Ascending aorta (tissue), 2 donors: ENCODE measurements around the gene STXBP5. TPM values are rescaled to one million over a fixed set of nuclear protein-coding genes. Genes with fewer than 3 reads are reported as not detected.

Experiments used
- DNase-seq, 2 donors: peaks; one replicate each; pipeline ENCODE4 v3.0.0-alpha.2; 2019; ENCODE audit warnings: low spot score in 2 of 2
- H3K27ac ChIP-seq, 2 donors: fragments of 200-600 bp; sonication (generic); one replicate each; pipeline ENCODE4 v1.5.1; 2016 to 2017; ENCODE audit warnings: mild to moderate bottlenecking in 1 of 2
- H3K27me3 ChIP-seq: fragments of 200-600 bp; sonication (generic); one replicate; pipeline ENCODE4 v1.5.1; 2017
- H3K36me3 ChIP-seq, 2 donors: fragments of 200-600 bp; sonication (generic); one replicate each; pipeline ENCODE4 v1.5.1; 2016
- H3K4me1 ChIP-seq, 2 donors: fragments of 200-600 bp; sonication (generic); one replicate each; pipeline ENCODE4 v1.5.1; 2016 to 2017; ENCODE audit warnings: mild to moderate bottlenecking in 1 of 2
- H3K4me3 ChIP-seq, 2 donors: fragments of 200-600 bp; sonication (generic); one replicate each; pipeline ENCODE4 v1.5.1; 2016 to 2017; ENCODE audit warnings: mild to moderate bottlenecking in 1 of 2
- H3K9me3 ChIP-seq, 2 donors: fragments of 200-600 bp; sonication (generic); one replicate each; pipeline ENCODE4 v1.5.1; 2016
- intact Hi-C: fragments of 100-400 bp; cut with DNase I; formaldehyde crosslinking; loops from one replicate; pipeline ENCODE4 v1.15.1; 2023
- total RNA-seq: library from RNA; depleted of rRNA; stranded (reverse); fragments of >200 nt; gene quantifications from one replicate; pipeline ENCODE4 v1.1.0, GENCODE V29; 2016
- TF ChIP-seq, protein P1 (sequence below), 3 experiments: fragments of 200-600 bp in 2 of 3; fragments of 450-650 bp in 1 of 3; sonication (generic) in 2 of 3; IDR thresholded peaks; one replicate each; pipeline ENCODE4 v1.5.1; 2016 to 2019; ENCODE audit warnings: antibody characterized with exemption in 3 of 3, mild to moderate bottlenecking in 1 of 3, moderate library complexity in 1 of 3

Gene STXBP5
- total RNA-seq, 1 donor from 2014 or later = 13.6 TPM

DNA sequence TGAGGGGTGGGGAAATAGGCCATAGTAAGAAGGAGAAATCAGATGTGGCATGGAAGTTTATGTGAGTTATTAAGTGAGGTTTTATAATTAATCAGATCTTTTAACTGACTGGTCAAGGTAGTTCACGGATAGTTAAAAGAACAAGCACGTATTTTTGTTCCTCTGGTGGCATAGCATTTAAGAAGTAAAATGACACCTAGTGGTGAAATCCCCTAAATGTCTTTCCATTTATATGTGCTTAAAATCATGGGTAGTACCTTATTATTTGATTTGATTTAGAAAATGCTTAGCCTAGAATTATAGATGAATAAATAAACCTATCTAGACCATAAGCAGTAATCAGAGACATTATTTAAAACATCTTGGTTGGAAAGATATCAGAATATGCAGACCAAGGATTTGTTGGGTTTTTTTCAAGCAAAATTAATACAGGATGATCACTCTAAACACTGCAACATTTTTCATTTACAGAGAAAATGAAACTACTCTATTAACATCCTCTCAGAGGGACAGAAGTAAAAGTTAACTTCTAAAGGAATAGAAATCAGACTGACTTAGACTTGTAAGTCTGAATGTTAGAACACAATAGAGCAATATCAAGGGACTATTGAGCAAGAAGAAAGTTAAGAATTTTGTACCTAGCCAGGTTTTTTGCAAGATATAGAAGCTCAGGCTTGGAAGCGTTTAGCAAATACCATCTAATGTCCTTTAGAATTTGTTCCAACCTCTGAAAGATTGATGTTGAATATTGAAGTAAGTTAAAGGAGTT is 81.1 kb downstream of the STXBP5 start:
- Histone ChIP-seq H3K27me3 (no peaks in the 10 kb centered on the region), H3K4me3 (no peak overlapping the region), H3K4me1 (no peaks in the 10 kb centered on the region), H3K9me3 (no peaks in the 10 kb centered on the region), H3K36me3 (no peaks in the 10 kb centered on the region), H3K27ac (no peak overlapping the region)
- TF ChIP-seq, protein P1, sequence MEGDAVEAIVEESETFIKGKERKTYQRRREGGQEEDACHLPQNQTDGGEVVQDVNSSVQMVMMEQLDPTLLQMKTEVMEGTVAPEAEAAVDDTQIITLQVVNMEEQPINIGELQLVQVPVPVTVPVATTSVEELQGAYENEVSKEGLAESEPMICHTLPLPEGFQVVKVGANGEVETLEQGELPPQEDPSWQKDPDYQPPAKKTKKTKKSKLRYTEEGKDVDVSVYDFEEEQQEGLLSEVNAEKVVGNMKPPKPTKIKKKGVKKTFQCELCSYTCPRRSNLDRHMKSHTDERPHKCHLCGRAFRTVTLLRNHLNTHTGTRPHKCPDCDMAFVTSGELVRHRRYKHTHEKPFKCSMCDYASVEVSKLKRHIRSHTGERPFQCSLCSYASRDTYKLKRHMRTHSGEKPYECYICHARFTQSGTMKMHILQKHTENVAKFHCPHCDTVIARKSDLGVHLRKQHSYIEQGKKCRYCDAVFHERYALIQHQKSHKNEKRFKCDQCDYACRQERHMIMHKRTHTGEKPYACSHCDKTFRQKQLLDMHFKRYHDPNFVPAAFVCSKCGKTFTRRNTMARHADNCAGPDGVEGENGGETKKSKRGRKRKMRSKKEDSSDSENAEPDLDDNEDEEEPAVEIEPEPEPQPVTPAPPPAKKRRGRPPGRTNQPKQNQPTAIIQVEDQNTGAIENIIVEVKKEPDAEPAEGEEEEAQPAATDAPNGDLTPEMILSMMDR (IDR thresholded peaks at IDR 0.05) = peak; percentile 20 to 54 (median 42)
- intact Hi-C loops = loop anchor here (5.0 kb wide), 1 partner anchor 83 kb away; the partner anchor contains the start of gene STXBP5
- DNase-seq = no peak

DNA sequence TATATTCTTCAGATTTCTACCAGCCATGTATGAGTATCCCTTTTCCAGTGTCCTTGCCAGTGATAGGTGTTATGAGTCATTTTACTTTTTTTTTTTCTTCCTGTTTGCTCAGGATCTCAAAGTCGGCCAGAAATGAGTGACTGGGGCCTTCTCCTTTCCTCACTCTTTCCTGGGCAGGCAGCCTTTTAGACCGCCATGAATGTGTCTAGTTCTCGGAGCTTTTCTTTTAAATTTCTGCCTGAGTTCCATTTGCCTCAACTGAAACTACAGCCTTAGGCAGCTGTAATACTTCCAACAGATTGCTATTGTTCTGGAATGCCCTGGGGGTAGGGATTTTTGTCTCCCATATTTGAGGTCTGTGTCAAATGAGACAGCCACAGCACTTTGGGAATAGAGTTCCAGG is 83.7 kb downstream of the STXBP5 start:
- TF ChIP-seq, protein P1 (IDR thresholded peaks at IDR 0.05) = no peak
- H3K4me1 ChIP-seq = no peaks in the 10 kb centered on the region
- intact Hi-C loops = loop anchor here (5.0 kb wide), 1 partner anchor 86 kb away; the partner anchor contains the start of gene STXBP5
- no peak for DNase-seq
- H3K27ac ChIP-seq = peak overlapping the region in 1 of 2 donors; percentile 23
- H3K36me3 ChIP-seq = no peaks in the 10 kb centered on the region
- no peak overlapping the region for H3K4me3 ChIP-seq
- no peaks in the 10 kb centered on the region for H3K9me3 ChIP-seq
- H3K27me3 ChIP-seq = no peaks in the 10 kb centered on the region

DNA sequence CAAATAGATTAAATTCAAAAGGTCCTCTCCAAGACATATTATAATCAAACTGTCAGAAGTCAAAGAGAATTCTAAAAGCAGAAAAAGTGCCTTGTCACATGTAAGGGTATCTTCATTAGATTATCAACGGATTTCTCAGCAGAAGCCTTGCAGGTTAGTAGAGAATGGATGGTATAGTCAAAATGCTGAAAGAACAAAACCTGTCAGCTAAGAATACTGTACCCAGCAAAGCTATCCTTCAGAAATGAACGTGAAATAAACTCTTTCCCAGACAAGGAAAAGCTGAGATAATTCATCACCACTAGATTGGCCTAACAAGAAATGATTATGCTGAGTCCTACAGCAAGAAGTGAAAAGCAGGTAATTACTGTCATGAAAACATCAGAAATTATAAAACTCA is 92.9 kb downstream of the STXBP5 start:
- intact Hi-C loops = no loop called here
- TF ChIP-seq, protein P1 (IDR thresholded peaks at IDR 0.05) = no peak
- Histone ChIP-seq H3K4me3 (no peak overlapping the region), H3K36me3 (peaks cover 9 to 14% of the 10 kb centered on the region in 2 donors), H3K27ac (no peak overlapping the region), H3K27me3 (no peaks in the 10 kb centered on the region), H3K4me1 (no peaks in the 10 kb centered on the region), H3K9me3 (peaks cover 6 to 22% of the 10 kb centered on the region in 2 donors)
- DNase-seq = no peak

DNA sequence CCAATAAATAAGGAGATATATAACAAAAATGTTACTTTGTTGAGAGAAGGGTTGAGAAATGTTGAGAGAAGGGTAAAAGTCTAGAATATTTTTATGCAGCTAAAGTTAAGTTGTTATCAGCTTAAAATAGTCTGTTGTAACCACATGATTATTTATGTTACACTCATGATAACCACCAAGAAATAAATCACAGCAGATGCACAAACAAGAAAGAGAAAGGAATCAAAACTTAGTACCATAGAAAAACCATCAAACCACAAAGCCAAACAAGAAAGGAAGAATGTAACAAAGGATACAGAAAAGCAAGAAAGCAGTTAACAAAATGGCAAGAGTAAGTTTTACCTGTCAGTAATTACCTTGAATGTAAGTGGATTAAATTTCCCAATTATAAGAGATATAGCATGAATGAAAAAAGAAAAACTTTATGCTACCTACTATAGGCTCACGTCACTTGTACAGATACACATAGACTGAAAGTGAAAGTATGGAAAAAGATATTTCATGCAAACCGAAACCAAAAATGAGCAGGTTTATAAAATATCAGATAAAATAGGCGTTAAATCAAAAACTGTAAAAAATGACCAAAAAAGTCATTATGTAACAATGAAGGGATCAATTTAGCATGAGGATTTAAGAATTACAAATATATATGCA is 93.6 kb downstream of the STXBP5 start:
- TF ChIP-seq, protein P1 (IDR thresholded peaks at IDR 0.05) = no peak
- H3K27ac ChIP-seq = no peak overlapping the region
- peaks cover 6 to 22% of the 10 kb centered on the region in 2 donors for H3K9me3 ChIP-seq
- intact Hi-C loops = no loop called here
- no peaks in the 10 kb centered on the region for H3K4me1 ChIP-seq
- H3K27me3 ChIP-seq = no peaks in the 10 kb centered on the region
- no peak for DNase-seq
- H3K36me3 ChIP-seq = peaks cover 9 to 14% of the 10 kb centered on the region in 2 donors
- H3K4me3 ChIP-seq = no peak overlapping the region

DNA sequence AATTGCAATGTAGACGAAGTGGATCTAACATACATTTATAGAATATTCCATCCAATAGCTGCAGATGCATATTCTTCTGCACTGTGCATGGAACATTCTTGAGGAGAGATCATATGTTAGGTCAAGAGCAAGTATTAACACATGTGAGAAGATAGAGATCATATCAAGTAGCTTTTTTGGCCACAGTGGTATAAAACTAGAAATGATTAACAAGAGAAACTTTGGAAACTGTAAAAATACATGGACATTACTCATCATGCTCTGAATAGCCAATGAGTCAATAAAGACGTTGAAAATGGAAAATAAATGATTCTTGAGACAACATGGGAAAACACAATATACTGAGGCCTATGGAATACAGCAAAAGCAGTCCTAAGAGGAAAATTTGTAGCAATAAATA is 94.2 kb downstream of the STXBP5 start:
- intact Hi-C loops = no loop called here
- Histone ChIP-seq H3K4me3 (no peak overlapping the region), H3K27me3 (no peaks in the 10 kb centered on the region), H3K9me3 (peaks cover 6 to 22% of the 10 kb centered on the region in 2 donors), H3K36me3 (peaks cover 9 to 21% of the 10 kb centered on the region in 2 donors), H3K4me1 (no peaks in the 10 kb centered on the region), H3K27ac (no peak overlapping the region)
- no peak for DNase-seq
- TF ChIP-seq, protein P1 (IDR thresholded peaks at IDR 0.05) = no peak
